ENCODE measurements around the gene ABCC9. TPM values are rescaled to one million over a fixed set of nuclear protein-coding genes. Genes with fewer than 3 reads are reported as not detected.

Gene ABCC9
- total RNA-seq, 1 donor from 2014 or later: 0.17 TPM

DNA sequence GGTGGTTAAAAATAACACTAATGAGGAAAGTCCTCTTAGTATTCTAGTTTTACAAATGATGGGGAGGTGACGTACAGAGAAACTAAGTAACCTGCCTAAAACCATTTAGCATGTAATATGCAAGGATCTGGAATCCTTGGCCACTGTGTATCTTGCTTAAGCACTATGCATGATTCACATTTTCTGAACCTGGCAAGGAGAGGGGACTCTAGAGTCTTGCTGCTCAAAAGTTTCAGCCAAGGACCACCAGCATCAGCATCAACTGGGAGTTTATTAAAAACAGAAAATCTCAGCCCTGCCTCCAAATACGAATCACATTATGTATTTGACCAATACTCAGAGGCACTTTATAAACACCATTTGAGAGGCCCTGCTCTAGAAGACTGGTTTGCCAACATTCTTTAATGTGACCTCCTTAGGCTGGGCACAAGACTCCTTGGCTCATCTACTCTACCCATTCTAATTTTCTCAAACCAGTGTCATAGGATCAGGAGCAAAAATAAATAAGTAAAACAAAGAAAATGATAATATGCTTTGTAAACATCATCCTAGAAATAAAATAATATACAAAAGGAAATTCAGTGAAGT is 52.9 kb downstream of the ABCC9 start:
- no peak for DNase-seq (ENCODE audit: low read depth)
- no peaks in the 10 kb centered on the region for H3K36me3 ChIP-seq (ENCODE audit: control insufficient read depth, insufficient read depth, low read length)
- TF ChIP-seq, protein P1, sequence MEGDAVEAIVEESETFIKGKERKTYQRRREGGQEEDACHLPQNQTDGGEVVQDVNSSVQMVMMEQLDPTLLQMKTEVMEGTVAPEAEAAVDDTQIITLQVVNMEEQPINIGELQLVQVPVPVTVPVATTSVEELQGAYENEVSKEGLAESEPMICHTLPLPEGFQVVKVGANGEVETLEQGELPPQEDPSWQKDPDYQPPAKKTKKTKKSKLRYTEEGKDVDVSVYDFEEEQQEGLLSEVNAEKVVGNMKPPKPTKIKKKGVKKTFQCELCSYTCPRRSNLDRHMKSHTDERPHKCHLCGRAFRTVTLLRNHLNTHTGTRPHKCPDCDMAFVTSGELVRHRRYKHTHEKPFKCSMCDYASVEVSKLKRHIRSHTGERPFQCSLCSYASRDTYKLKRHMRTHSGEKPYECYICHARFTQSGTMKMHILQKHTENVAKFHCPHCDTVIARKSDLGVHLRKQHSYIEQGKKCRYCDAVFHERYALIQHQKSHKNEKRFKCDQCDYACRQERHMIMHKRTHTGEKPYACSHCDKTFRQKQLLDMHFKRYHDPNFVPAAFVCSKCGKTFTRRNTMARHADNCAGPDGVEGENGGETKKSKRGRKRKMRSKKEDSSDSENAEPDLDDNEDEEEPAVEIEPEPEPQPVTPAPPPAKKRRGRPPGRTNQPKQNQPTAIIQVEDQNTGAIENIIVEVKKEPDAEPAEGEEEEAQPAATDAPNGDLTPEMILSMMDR (IDR thresholded peaks at IDR 0.05; ENCODE audit: insufficient read depth, low read length, poor library complexity, severe bottlenecking): no peak
- no peak overlapping the region for H3K4me3 ChIP-seq (ENCODE audit: low read depth, low read length)
- H3K27me3 ChIP-seq (ENCODE audit: control insufficient read depth, insufficient read depth, low read length): no peaks in the 10 kb centered on the region

DNA sequence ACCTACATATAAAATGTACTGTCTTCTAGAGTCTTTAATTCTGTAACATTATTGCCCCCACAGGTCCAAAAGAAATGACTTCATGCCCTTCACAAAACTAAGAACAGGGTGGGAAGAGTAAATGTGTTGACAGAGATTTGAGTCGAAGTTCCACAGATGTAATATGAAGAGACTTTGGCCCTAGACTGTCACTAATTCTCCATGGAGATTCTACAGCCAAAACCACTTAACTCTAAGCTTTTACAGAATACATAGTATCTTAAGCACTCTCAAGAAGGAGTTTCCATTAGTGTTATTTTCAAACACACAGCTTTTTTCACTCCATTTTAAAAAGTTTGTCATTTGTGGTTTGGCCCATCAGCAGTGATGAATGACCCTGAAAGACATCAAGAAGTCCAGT is 56.3 kb downstream of the ABCC9 start:
- TF ChIP-seq, protein P1 (IDR thresholded peaks at IDR 0.05; ENCODE audit: insufficient read depth, low read length, poor library complexity, severe bottlenecking): no peak

DNA sequence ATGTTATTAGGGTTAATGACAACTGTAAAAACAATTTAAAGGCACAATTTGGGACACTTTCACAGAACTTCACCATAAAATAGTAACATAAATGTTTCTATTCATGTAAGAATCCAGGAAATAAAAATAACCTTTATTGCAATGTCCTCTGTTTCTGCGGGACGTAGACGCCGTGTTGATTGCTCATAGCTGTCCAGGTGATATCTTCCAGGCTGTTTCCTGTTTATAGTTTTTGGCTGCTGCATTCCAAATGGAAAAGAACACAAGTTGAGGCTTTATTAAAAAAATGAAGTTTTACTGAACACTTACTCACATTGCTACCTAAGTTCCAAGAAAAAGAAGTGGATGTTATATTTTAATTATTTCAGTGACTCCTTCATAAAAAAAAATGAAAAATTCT is 58.6 kb downstream of the ABCC9 start:
- no peak overlapping the region for H3K4me3 ChIP-seq (ENCODE audit: low read depth, low read length)
- H3K27me3 ChIP-seq (ENCODE audit: control insufficient read depth, insufficient read depth, low read length): no peaks in the 10 kb centered on the region
- DNase-seq (ENCODE audit: low read depth): no peak
- TF ChIP-seq, protein P1 (IDR thresholded peaks at IDR 0.05; ENCODE audit: insufficient read depth, low read length, poor library complexity, severe bottlenecking): no peak
- H3K36me3 ChIP-seq (ENCODE audit: control insufficient read depth, insufficient read depth, low read length): no peaks in the 10 kb centered on the region

More for the DNA sequence above, 56.3 kb downstream of the ABCC9 start:
- Histone ChIP-seq H3K4me3 (ENCODE audit: low read depth, low read length) (no peak overlapping the region), H3K36me3 (ENCODE audit: control insufficient read depth, insufficient read depth, low read length) (no peaks in the 10 kb centered on the region), H3K27me3 (ENCODE audit: control insufficient read depth, insufficient read depth, low read length) (no peaks in the 10 kb centered on the region)
- no peak for DNase-seq (ENCODE audit: low read depth)

DNA sequence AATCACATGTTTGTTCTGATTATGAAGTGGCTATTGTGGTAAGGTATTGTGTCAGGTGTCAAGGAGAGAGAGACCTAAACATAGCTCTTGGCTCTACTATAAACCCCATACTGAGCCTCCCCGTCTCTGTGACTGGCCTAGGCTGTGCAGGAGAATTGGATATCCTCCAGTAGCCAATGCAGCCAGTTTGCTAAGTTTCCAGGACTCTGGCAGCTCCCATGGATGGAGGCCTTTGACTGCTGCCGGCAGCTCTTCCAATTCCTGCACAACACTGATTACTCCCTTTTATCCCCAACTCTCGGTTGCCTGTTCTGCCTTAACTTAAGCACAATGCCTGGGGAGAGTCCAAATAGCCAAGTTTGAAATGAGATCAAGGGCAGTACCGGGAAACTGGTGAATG is 59.3 kb downstream of the ABCC9 start:
- H3K4me3 ChIP-seq (ENCODE audit: low read depth, low read length): no peak overlapping the region

DNA sequence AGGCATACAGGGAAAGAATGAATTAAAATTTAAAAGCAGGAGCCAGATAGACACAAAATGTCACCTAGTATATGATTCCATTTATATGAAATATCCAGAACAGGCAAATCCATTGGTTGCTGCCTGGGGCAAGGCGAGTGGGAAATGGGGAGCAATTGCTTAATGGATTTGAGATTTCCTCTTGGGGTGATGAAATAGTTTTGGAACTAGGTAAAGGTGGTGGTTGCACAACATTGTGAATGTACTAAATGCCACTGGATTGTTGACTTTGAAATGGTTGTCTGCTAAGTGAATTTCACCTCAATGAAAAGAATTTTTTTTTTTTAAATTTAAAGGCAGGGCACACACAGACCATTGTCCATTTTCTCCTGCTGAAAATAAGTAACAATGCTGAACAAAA is 61.9 kb downstream of the ABCC9 start:
- H3K27me3 ChIP-seq (ENCODE audit: control insufficient read depth, insufficient read depth, low read length): no peaks in the 10 kb centered on the region
- no peaks in the 10 kb centered on the region for H3K36me3 ChIP-seq (ENCODE audit: control insufficient read depth, insufficient read depth, low read length)
- no peak overlapping the region for H3K4me3 ChIP-seq (ENCODE audit: low read depth, low read length)
- no peak for DNase-seq (ENCODE audit: low read depth)
- TF ChIP-seq, protein P1 (IDR thresholded peaks at IDR 0.05; ENCODE audit: insufficient read depth, low read length, poor library complexity, severe bottlenecking): no peak

More for the DNA sequence above, 59.3 kb downstream of the ABCC9 start:
- Histone ChIP-seq H3K27me3 (ENCODE audit: control insufficient read depth, insufficient read depth, low read length) (no peaks in the 10 kb centered on the region), H3K36me3 (ENCODE audit: control insufficient read depth, insufficient read depth, low read length) (no peaks in the 10 kb centered on the region)
- DNase-seq (ENCODE audit: low read depth): no peak
- TF ChIP-seq, protein P1 (IDR thresholded peaks at IDR 0.05; ENCODE audit: insufficient read depth, low read length, poor library complexity, severe bottlenecking): no peak

Measured in kidney epithelial cell (primary cell).